Stimulated activated CD8-positive, alpha-beta memory T cell treated with anti-CD3 and anti-CD28 coated beads, Interleukin-12 subunit alpha, Interleukin-12 subunit beta, amount 100 ng/mL, for 24 hours (primary cell): ENCODE results near the gene LDLRAD4.

Experiments
- DNase-seq: peaks from one replicate; pipeline ENCODE4 v3.0.0-alpha.2; 2020; ENCODE audit errors: extremely low read depth

LDLRAD4 gene

GRCh38 chr18:13549880-13550232 is 331.3 kb downstream of the LDLRAD4 start:
- no peak for DNase-seq

GRCh38 chr18:13550418-13551304 is 332.1 kb downstream of the LDLRAD4 start:
- no peak for DNase-seq

DNA sequence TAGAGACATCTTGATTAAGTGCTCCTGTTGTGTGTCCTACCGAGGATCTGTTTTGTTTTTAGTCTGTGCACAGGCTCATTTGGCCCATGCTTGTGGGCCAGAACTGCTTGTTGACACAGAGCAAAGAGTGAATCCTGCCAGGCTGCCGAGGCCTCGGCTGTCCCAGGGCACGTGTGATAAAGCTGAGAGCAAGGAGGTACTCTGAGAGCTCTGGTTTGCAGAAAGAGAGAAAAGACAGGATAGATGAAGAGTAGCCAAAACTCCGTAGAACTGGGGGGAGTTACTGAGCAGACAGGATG is 332.7 kb downstream of the LDLRAD4 start:
- DNase-seq = no peak

GRCh38 chr18:13551841-13552733 is 333.5 kb downstream of the LDLRAD4 start:
- DNase-seq = no peak

- no peak for DNase-seq
Measured at GRCh38 chr18:13553449-13553848, 334.9 kb downstream of the LDLRAD4 start.

GRCh38 chr18:13555192-13555591 is 336.6 kb downstream of the LDLRAD4 start:
- no peak for DNase-seq

- DNase-seq = no peak
Measured at GRCh38 chr18:13555865-13556264, 337.3 kb downstream of the LDLRAD4 start.

DNA sequence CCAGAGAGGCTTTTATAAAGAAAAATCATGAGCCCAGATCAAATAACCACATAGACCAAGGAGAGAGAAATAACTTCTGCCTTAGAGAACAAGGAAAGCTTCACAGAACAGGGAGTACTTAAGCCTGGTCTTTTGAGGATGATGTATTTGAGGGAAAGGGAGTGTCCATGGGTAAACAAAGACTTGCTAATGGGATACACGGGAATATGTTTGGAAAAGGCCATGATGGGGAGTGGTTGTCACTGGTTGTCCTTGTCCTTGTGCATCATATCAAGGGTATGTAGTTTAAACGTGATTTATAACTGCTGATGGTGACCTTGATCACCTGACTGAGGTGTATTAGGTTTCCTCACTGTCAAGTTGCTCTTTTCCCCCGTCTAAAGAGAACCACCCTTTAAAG is 337.9 kb downstream of the LDLRAD4 start:
- no peak for DNase-seq

GRCh38 chr18:13558124-13558523 is 339.6 kb downstream of the LDLRAD4 start:
- no peak for DNase-seq

DNA sequence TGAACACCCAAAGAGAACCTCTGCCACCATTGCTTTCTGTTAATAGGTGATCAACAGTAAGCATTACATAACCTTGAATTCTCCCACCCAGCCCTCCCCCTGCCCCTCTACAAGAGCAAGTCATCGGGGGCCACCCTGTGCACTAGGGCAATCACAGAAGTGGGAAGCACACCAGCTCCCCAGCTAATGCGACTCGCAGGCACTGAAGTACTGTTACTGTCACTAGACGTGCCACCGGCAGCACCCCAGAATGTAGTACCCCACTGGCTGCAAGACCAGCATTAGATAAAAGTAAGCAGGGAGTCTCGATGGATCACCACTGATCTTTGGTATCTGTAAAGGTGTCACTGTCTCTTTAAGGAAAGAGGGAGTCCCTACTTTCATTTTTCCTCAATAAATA is 340.2 kb downstream of the LDLRAD4 start:
- DNase-seq = no peak

DNA sequence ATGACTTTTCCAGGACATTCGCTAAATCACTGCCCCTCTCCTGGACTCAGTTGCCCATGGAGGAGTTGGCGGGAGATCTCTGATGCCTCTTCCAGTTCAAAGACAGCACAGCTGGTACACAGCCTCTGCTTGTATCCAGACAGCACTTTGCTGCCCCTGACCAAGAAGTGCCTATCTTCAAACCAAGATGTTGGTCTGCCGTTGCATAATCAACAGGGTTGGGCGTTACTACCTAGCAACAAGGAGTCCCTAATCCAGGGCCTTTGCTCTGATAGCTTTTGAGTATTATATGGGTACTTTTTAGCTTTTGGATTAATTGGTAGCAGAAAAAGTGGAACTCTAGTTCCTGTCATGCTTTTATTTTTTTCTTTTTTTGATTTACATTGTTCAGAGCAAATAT is 341.2 kb downstream of the LDLRAD4 start:
- DNase-seq = no peak

- DNase-seq = no peak
Measured at GRCh38 chr18:13560306-13560705, 341.7 kb downstream of the LDLRAD4 start.

GRCh38 chr18:13562494-13563029 is 344.0 kb downstream of the LDLRAD4 start:
- DNase-seq = peak; percentile 78

GRCh38 chr18:13563390-13563805 is 344.8 kb downstream of the LDLRAD4 start:
- no peak for DNase-seq

GRCh38 chr18:13564579-13564978 is 346.0 kb downstream of the LDLRAD4 start:
- DNase-seq = no peak

DNA sequence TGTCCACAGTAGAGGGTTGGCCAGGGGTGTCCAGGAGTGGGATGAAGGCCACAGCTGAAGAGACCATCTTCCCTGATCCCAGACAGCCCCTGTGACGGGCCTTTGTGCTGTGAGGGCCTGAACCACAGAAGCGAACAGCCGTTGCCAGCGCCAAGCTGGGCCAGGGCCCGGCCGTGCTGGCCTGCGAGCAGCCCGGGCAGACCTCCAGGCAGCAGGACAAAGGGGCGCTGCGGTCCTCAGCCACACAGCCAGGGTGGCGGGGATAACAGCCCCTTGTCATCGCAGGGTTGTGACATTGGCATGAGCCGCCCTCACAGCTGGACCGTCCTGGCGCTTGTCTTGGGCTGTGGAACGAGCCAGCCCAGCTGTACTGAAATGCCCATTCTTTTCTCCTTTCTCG is 346.7 kb downstream of the LDLRAD4 start:
- no peak for DNase-seq

DNA sequence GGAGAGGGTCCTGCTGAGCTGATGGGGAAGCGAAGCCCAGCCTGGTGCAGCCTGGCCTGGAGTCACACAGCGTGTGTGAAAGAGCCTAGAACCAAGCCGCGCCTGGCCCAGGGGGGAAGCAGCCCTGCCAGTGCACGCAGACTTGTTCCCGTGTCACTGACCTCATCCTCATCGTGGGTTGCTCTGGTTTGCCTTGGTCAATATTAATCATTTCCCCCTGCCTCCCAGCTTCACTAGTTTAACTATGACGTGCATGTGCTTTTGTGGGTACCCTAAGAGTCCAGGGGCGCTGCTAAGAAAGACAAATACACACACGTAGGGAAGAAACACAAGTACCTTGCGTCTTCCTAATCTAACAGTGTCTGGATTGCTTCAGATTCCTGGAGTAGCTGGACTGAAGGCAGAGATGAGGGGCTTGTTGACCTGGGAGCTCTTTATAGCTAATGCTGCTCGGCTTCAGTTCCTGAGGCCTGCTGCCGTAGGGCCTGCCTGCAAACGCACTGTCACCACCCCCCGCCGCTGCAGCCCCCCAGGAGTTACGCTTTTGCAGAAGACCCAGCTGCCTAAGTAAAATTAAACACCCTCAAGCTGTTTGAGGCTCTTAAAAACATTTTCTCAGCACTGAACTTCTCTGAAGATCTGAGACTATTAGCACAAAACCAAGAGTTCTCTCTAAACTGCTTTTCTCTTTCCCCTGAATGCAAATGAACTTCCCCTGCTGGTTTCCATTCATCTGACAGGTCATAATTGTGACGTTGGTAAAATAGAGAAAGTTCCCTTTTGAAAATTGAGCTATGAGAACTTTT is 348.6 kb downstream of the LDLRAD4 start:
- no peak for DNase-seq

DNA sequence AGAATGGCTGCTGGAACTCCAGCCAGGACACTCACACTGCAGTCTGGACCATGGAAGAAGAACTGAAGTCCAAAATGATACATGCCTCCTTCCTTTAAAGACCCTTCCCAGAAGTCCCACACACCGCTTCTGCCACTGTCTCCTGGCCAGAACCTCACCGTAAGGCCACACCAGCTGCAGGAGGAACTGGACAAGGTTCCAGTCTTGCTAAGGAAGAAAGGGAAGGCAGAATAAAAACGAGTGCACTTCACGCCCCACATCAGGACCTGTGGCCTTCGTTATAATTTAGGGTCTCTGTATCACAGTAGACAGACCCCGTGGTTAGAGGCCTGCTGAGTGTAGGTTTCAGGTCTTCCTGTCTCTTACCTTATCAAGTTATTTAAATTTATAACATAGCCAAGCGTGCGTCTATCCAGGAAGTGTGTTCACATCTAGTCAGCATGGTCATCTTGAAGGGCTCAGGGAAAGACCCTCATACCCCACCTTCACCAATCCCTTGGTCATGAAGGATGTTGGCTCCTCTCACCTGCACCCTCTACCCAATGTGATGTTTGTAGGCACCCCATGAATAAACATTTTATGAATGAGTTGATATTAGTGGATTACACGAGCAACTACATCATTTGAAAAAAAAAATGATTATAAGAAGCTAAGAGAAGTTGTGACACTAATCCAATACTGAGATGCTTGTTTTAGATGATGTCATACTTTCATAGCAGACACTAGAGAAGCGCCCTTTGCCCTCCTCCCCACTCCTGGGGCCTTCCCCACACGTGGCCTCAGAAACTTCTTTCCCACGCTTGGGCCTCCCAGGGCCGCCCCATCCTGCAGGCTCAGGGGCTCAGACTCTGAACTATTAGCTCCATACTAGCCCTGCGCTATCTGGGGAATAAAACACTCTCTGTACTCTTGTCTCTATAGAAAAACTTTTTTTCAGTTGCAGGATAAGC is 350.2 kb downstream of the LDLRAD4 start:
- DNase-seq = no peak

GRCh38 chr18:13570216-13570615 is 351.7 kb downstream of the LDLRAD4 start:
- DNase-seq = no peak

DNA sequence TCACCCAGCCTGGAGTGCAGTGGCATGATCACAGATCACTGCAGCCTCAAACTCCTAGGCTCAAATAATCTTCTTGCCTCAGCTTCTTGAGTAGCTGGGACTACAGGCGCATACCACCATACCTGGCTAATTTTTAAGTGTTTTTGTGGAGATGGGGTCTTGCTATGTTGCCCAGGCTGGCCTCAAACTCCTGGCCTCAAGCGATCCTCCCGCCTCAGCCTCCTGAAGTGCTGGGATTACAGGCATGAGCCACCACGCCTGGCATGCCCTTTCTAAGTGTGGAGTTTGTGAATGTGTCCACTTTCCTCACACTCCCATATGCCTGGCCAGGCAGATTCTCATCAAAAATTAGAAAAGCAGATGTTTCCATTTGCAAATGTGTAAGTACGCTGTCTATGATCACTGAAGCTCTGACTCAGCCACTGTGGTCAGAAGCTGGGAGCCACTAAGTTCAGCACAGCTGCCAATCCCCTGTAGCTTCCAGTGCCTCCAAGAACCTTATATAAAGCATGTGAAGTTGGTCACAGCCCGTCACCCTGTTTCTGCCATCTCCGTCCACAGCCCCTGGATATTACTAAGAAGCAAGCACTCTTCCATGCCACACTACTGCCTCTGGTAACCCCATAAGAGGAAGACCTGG is 352.4 kb downstream of the LDLRAD4 start:
- no peak for DNase-seq
